ENCODE data around the gene ADIRF.

GRCh38 chr10:86952106-86952505 lies 16.2 kb upstream of the ADIRF start:
- TF ChIP-seq, protein P1, sequence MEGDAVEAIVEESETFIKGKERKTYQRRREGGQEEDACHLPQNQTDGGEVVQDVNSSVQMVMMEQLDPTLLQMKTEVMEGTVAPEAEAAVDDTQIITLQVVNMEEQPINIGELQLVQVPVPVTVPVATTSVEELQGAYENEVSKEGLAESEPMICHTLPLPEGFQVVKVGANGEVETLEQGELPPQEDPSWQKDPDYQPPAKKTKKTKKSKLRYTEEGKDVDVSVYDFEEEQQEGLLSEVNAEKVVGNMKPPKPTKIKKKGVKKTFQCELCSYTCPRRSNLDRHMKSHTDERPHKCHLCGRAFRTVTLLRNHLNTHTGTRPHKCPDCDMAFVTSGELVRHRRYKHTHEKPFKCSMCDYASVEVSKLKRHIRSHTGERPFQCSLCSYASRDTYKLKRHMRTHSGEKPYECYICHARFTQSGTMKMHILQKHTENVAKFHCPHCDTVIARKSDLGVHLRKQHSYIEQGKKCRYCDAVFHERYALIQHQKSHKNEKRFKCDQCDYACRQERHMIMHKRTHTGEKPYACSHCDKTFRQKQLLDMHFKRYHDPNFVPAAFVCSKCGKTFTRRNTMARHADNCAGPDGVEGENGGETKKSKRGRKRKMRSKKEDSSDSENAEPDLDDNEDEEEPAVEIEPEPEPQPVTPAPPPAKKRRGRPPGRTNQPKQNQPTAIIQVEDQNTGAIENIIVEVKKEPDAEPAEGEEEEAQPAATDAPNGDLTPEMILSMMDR (IDR thresholded peaks at IDR 0.05) = no peak
- TF ChIP-seq POLR2AphosphoS5 (IDR thresholded peaks at IDR 0.05) = no peak

All from sigmoid colon (tissue), 4 donors.